Measurements from ENCODE around the gene PRKCA.

- TF ChIP-seq CTCF (IDR thresholded peaks at IDR 0.05; ENCODE audit: low read depth, low read length): no peak
- TF ChIP-seq EZH2phosphoT487 (IDR thresholded peaks at IDR 0.05; ENCODE audit: low read depth): no peak
These were observed 475.3 kb downstream of the PRKCA start for GRCh38 chr17:66777689-66778225.
